Hematopoietic multipotent progenitor cell treated with erythropoietin and hydrocortisone succinate and interleukin-3 and kit ligand, for 17 days (in vitro differentiated cells): ENCODE results near the gene PMP22.

Source experiments
- DNase-seq: peaks from one replicate; pipeline ENCODE4 v3.0.0-alpha.2; 2015; ENCODE audit warnings: low spot score

Gene PMP22

GRCh38 chr17:15265131-15265530 is at the start of gene PMP22:
Gene PMP22, minus strand, starts transcription at chr17:15265326. Its CDS starts 4,599 bp downstream, at chr17:15260727.
- no peak for DNase-seq

- no peak for DNase-seq
Measured at GRCh38 chr17:15311996-15312395, 46.9 kb upstream of the PMP22 start.

- DNase-seq = no peak
Measured at GRCh38 chr17:15309793-15310192, 44.7 kb upstream of the PMP22 start.

GRCh38 chr17:15309236-15309635 is 44.1 kb upstream of the PMP22 start:
- no peak for DNase-seq

- no peak for DNase-seq
Measured at GRCh38 chr17:15308758-15309157, 43.6 kb upstream of the PMP22 start.

GRCh38 chr17:15307710-15308111 is 42.6 kb upstream of the PMP22 start:
- DNase-seq = no peak

- DNase-seq = no peak
Measured at GRCh38 chr17:15303851-15304250, 38.7 kb upstream of the PMP22 start.

- no peak for DNase-seq
Measured at GRCh38 chr17:15303268-15303667, 38.1 kb upstream of the PMP22 start.

GRCh38 chr17:15301845-15302244 is 36.7 kb upstream of the PMP22 start:
- no peak for DNase-seq

- no peak for DNase-seq
Measured at GRCh38 chr17:15298176-15298575, 33.0 kb upstream of the PMP22 start.

- DNase-seq = no peak
Measured at GRCh38 chr17:15293558-15293957, 28.4 kb upstream of the PMP22 start.

GRCh38 chr17:15291674-15292361 is 26.7 kb upstream of the PMP22 start:
- DNase-seq = no peak

GRCh38 chr17:15290605-15291004 is 25.5 kb upstream of the PMP22 start:
- DNase-seq = no peak

GRCh38 chr17:15289285-15290183 is 24.4 kb upstream of the PMP22 start:
- no peak for DNase-seq

GRCh38 chr17:15288859-15289258 is 23.7 kb upstream of the PMP22 start:
- no peak for DNase-seq

GRCh38 chr17:15287538-15288267 is 22.6 kb upstream of the PMP22 start:
- DNase-seq = no peak

GRCh38 chr17:15285466-15285865 is 20.3 kb upstream of the PMP22 start:
- no peak for DNase-seq

- no peak for DNase-seq
Measured at GRCh38 chr17:15284537-15284936, 19.4 kb upstream of the PMP22 start.

GRCh38 chr17:15284107-15284506 is 19.0 kb upstream of the PMP22 start:
- DNase-seq = no peak

- no peak for DNase-seq
Measured at GRCh38 chr17:15281909-15282308, 16.8 kb upstream of the PMP22 start.

- no peak for DNase-seq
Measured at GRCh38 chr17:15278924-15279477, 13.9 kb upstream of the PMP22 start.

GRCh38 chr17:15278380-15278779 is 13.3 kb upstream of the PMP22 start:
- DNase-seq = no peak
